Fibroblast of the aortic adventitia (primary cell): Measurements from ENCODE around the gene KLHL10. TPM values are rescaled to one million over a fixed set of nuclear protein-coding genes. Genes with fewer than 3 reads are reported as not detected.
A peak's percentile ranks its signal among the peaks of the same experiment; 100 is the strongest.

Experiments used
- DNase-seq: peaks from one replicate; pipeline ENCODE4 v3.0.0-alpha.2; 2010; ENCODE audit warnings: low read depth
- H3K4me3 ChIP-seq: 2 replicates; pipeline ENCODE4 v1.5.1; 2011; ENCODE audit warnings: low read depth, mild to moderate bottlenecking, control low read depth, low read length, moderate library complexity
- CTCF ChIP-seq: IDR thresholded peaks from 2 replicates; pipeline ENCODE4 v1.5.1; 2011; ENCODE audit warnings: mild to moderate bottlenecking, low read length, control low read depth, inconsistent platforms; ENCODE audit not compliant: insufficient read depth
- total RNA-seq: library from RNA; depleted of rRNA; stranded (reverse); fragments of >200 nt; gene quantifications from 2 replicates; pipeline ENCODE4 v1.2.3, GENCODE V29; 2012; ENCODE audit warnings: low replicate concordance

KLHL10 gene
- 0.09 and 0.90 TPM in 2 replicates for total RNA-seq

GRCh38 chr17:41837761-41838538 lies at the start of gene KLHL10:
Gene KLHL10, plus strand, starts transcription at chr17:41837825. Its CDS starts 108 bp downstream, at chr17:41837933.
- no peak for TF ChIP-seq CTCF
- peak; percentile 17 for DNase-seq
- no peak within 1 kb of the TSS for H3K4me3 ChIP-seq

GRCh38 chr17:41792845-41793783 lies 44.5 kb upstream of the KLHL10 start:
- TF ChIP-seq CTCF: no peak
- DNase-seq: peak; percentile 59
- H3K4me3 ChIP-seq: no peak overlapping the region

GRCh38 chr17:41793784-41794539 lies 43.7 kb upstream of the KLHL10 start:
- no peak overlapping the region for H3K4me3 ChIP-seq
- no peak for TF ChIP-seq CTCF
- no peak for DNase-seq

GRCh38 chr17:41794540-41794975 lies 43.1 kb upstream of the KLHL10 start:
- TF ChIP-seq CTCF: no peak
- H3K4me3 ChIP-seq: no peak overlapping the region
- DNase-seq: no peak

- no peak for TF ChIP-seq CTCF
- DNase-seq: no peak
- H3K4me3 ChIP-seq: no peak overlapping the region
Measured at GRCh38 chr17:41796121-41796895, 41.3 kb upstream of the KLHL10 start.
